ENCODE measurements around the gene C15orf40. TPM values are rescaled to one million over a fixed set of nuclear protein-coding genes. Genes with fewer than 3 reads are reported as not detected.

The C15orf40 gene
- total RNA-seq, 1 experiment from 2014 or later = 40.7 TPM

DNA sequence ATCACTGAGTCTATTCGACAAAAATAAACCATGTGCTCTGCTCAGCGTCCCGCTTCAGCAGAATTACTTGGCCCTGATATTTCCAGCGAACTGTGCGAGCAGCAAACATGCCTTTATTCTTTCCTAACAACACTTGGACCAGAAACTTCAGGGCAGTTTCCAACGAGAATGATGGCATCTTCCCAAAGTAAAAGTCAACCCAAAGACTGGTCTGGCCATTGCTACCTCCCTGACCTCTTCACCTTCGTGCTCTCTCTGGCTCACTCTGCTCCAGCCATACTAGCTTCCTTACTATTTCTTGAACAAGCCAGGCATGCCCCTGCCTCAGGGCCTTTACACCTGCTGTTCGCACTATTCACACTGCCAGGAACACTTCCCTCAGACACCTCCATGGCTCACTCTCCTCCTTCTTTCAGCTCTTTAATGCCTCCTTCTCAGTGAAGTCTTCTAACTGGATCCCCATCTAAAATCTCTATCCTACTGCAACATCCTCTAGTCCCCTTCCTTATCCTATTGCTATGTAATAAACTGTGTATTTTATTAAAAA, 65.2 kb downstream of the C15orf40 start:
- intact Hi-C loops (cut with micrococcal nuclease; ENCODE audit: unreplicated experiment) = no loop called here
- H3K36me3 Mint-ChIP-seq (ENCODE audit: insufficient read depth, unreplicated experiment) = peaks cover 6% of the 10 kb centered on the region
- peak overlapping the region; percentile 5 for H3K27ac Mint-ChIP-seq (ENCODE audit: unreplicated experiment)
- BruUV-seq (replicated peaks) = no TSS peak
- H3K9me3 Mint-ChIP-seq (ENCODE audit: low read depth, unreplicated experiment) = no peaks in the 10 kb centered on the region
- H3K4me3 Mint-ChIP-seq (ENCODE audit: low read depth, unreplicated experiment) = no peak overlapping the region
- CTCF ChIA-PET = no interaction called here
- no peaks in the 10 kb centered on the region for H3K27me3 Mint-ChIP-seq (ENCODE audit: unreplicated experiment)
- no peak for TF ChIP-seq CTCF (IDR thresholded peaks at IDR 0.05; ENCODE audit: unreplicated experiment)
- no peak for DNase-seq
- peaks cover 41% of the 10 kb centered on the region for H3K4me1 Mint-ChIP-seq (ENCODE audit: low read depth, unreplicated experiment)

GRCh38 chr15:82945326-82945725, 66.1 kb downstream of the C15orf40 start:
- Mint-ChIP-seq H3K4me3 (ENCODE audit: low read depth, unreplicated experiment) (no peak overlapping the region), H3K9me3 (ENCODE audit: low read depth, unreplicated experiment) (no peaks in the 10 kb centered on the region), H3K27me3 (ENCODE audit: unreplicated experiment) (no peaks in the 10 kb centered on the region), H3K27ac (ENCODE audit: unreplicated experiment) (no peak overlapping the region), H3K36me3 (ENCODE audit: insufficient read depth, unreplicated experiment) (peaks cover 6% of the 10 kb centered on the region), H3K4me1 (ENCODE audit: low read depth, unreplicated experiment) (peaks cover 46% of the 10 kb centered on the region)
- no TSS peak for BruUV-seq (replicated peaks)
- intact Hi-C loops (cut with micrococcal nuclease; ENCODE audit: unreplicated experiment) = no loop called here
- no peak for TF ChIP-seq CTCF (IDR thresholded peaks at IDR 0.05; ENCODE audit: unreplicated experiment)
- no peak for DNase-seq
- CTCF ChIA-PET = no interaction called here

DNA sequence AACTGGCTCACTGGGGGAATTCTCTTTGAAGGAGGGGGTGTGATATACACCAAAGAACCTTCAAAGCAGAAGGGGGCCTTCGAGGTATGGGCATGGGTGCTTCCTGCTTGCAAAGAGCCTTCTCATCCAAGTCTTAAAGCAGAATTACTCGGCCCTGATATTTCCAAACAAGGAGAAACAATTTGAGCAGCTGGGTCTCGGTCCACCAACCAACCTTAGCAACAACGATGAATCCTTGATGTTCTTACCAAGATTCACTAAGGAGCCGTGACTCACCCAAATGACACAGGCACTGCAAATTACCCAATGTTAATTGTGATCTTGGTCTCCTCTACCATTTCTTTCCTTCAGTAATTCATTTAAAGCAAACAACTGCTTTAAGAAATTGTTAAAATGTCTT, 66.6 kb downstream of the C15orf40 start:
- no peaks in the 10 kb centered on the region for H3K9me3 Mint-ChIP-seq (ENCODE audit: low read depth, unreplicated experiment)
- H3K36me3 Mint-ChIP-seq (ENCODE audit: insufficient read depth, unreplicated experiment) = peaks cover 6% of the 10 kb centered on the region
- no TSS peak for BruUV-seq (replicated peaks)
- H3K27me3 Mint-ChIP-seq (ENCODE audit: unreplicated experiment) = no peaks in the 10 kb centered on the region
- intact Hi-C loops (cut with micrococcal nuclease; ENCODE audit: unreplicated experiment) = no loop called here
- peaks cover 46% of the 10 kb centered on the region for H3K4me1 Mint-ChIP-seq (ENCODE audit: low read depth, unreplicated experiment)
- H3K27ac Mint-ChIP-seq (ENCODE audit: unreplicated experiment) = no peak overlapping the region
- CTCF ChIA-PET = interaction anchor here (1.5 kb wide), 1 partner anchor 16 kb away, joined by 3 read pairs; no protein-coding TSS in a partner anchor
- no peak overlapping the region for H3K4me3 Mint-ChIP-seq (ENCODE audit: low read depth, unreplicated experiment)
- no peak for DNase-seq
- no peak for TF ChIP-seq CTCF (IDR thresholded peaks at IDR 0.05; ENCODE audit: unreplicated experiment)

DNA sequence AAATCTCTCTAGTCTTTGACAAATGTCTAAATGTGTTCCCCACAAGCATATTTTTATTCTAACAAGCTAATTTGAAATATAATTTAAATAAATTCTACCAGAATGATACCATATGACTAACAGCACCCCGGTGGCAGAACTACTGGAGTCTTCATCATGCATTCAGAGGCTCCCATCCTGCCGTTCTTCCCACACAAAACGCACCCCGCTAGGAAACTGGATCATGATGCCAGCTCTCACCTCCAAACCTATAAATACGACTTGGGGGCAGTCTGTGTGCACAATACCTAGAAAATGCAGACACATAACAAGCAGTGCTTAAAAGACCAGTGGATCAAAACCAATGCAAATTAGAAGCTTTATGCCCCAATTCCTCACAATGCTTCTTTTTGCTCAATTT, 67.4 kb downstream of the C15orf40 start:
- Mint-ChIP-seq H3K27me3 (ENCODE audit: unreplicated experiment) (no peaks in the 10 kb centered on the region), H3K9me3 (ENCODE audit: low read depth, unreplicated experiment) (no peaks in the 10 kb centered on the region), H3K36me3 (ENCODE audit: insufficient read depth, unreplicated experiment) (peaks cover 6% of the 10 kb centered on the region), H3K4me3 (ENCODE audit: low read depth, unreplicated experiment) (no peak overlapping the region), H3K27ac (ENCODE audit: unreplicated experiment) (no peak overlapping the region), H3K4me1 (ENCODE audit: low read depth, unreplicated experiment) (peaks cover 46% of the 10 kb centered on the region)
- no TSS peak for BruUV-seq (replicated peaks)
- no peak for TF ChIP-seq CTCF (IDR thresholded peaks at IDR 0.05; ENCODE audit: unreplicated experiment)
- intact Hi-C loops (cut with micrococcal nuclease; ENCODE audit: unreplicated experiment) = no loop called here
- no peak for DNase-seq
- CTCF ChIA-PET = interaction anchor here (1.5 kb wide), 1 partner anchor 16 kb away, joined by 3 read pairs; no protein-coding TSS in a partner anchor

All from Calu3 (cell line).